Panc1 (cell line): ENCODE results near the gene PF4V1. TPM values are rescaled to one million over a fixed set of nuclear protein-coding genes. Genes with fewer than 3 reads are reported as not detected.

ENCODE experiments used
- total RNA-seq: library from RNA; stranded (reverse); gene quantifications from one replicate; pipeline ENCODE4 v1.2.1, GENCODE V29; 2021; ENCODE audit not compliant: unreplicated experiment

PF4V1 gene
- total RNA-seq, 1 experiment from 2014 or later = 0.51 TPM

Other genes starting within 250 kb of the PF4V1 start
- gene RASSF6, start 232.9 kb upstream of the PF4V1 start, total RNA-seq = 0.15 TPM
- 0.82 TPM for gene CXCL8, start 112.7 kb upstream of the PF4V1 start, total RNA-seq
- 0.33 TPM for gene CXCL6, start 16.6 kb upstream of the PF4V1 start, total RNA-seq
- gene CXCL1, start 16.1 kb downstream of the PF4V1 start, total RNA-seq = 12.8 TPM
- gene PF4, start 128.7 kb downstream of the PF4V1 start, total RNA-seq = not detected
- not detected for gene PPBP, start 134.9 kb downstream of the PF4V1 start, total RNA-seq
- 0.10 TPM for gene CXCL5, start 145.4 kb downstream of the PF4V1 start, total RNA-seq
- 0.23 TPM for gene CXCL3, start 185.4 kb downstream of the PF4V1 start, total RNA-seq
- 0.80 TPM for gene CXCL2, start 245.9 kb downstream of the PF4V1 start, total RNA-seq